LNCAP (cell line): Measurements from ENCODE around the gene CD14.

Experiments used
- CTCF ChIP-seq: fragments of 450-650 bp; IDR thresholded peaks from 2 replicates; pipeline ENCODE4 v1.5.1; 2017; ENCODE audit warnings: mild to moderate bottlenecking

The CD14 gene

GRCh38 chr5:140633021-140633471 is at the start of gene CD14:
Gene CD14, minus strand, starts transcription at chr5:140633175. Its CDS starts 104 bp downstream, at chr5:140633071.
- no peak for TF ChIP-seq CTCF

GRCh38 chr5:140678993-140679392 is 46.0 kb upstream of the CD14 start:
- TF ChIP-seq CTCF = no peak

GRCh38 chr5:140677947-140678346 is 45.0 kb upstream of the CD14 start:
- TF ChIP-seq CTCF = no peak

- no peak for TF ChIP-seq CTCF
Observed at GRCh38 chr5:140674629-140675028, 41.7 kb upstream of the CD14 start.

GRCh38 chr5:140674211-140674610 is 41.2 kb upstream of the CD14 start:
- TF ChIP-seq CTCF = no peak

GRCh38 chr5:140673187-140673976 is 40.4 kb upstream of the CD14 start, which contains the start of gene DND1:
Gene DND1, minus strand, starts transcription at chr5:140673576. Its CDS starts 34 bp downstream, at chr5:140673542.
- TF ChIP-seq CTCF = no peak

GRCh38 chr5:140672455-140673186 is 39.6 kb upstream of the CD14 start:
- TF ChIP-seq CTCF = no peak
